Testis (tissue), 2 donors: ENCODE results near the gene MST1R.

Experiments
- CTCF ChIP-seq, 3 experiments: fragments of 450-650 bp in 2 of 3; fragments of 200-600 bp in 1 of 3; sonication (generic) in 1 of 3; IDR thresholded peaks; one replicate each; pipeline ENCODE4 v1.5.1; 2016 to 2019; ENCODE audit warnings: antibody characterized with exemption in 3 of 3, mild to moderate bottlenecking in 2 of 3, moderate library complexity in 1 of 3
- POLR2A ChIP-seq: fragments of 450-650 bp; IDR thresholded peaks from one replicate; pipeline ENCODE4 v1.6.1; 2017; ENCODE audit warnings: antibody characterized with exemption, mild to moderate bottlenecking, moderate library complexity

GRCh38 chr3:49845694-49846093 is 58.0 kb downstream of the MST1R start:
- no peak for TF ChIP-seq CTCF (IDR thresholded peaks at IDR 0.05)
- no peak for TF ChIP-seq POLR2A
